Epithelial cell of esophagus (primary cell): ENCODE data around the gene TNS3.

Source experiments
- DNase-seq: peaks from one replicate; pipeline ENCODE4 v3.0.0; 2010; ENCODE audit warnings: low read depth
- H3K4me3 ChIP-seq: 2 replicates; pipeline ENCODE4 v1.5.1; 2011; ENCODE audit warnings: mild to moderate bottlenecking, low read length, control low read depth
- CTCF ChIP-seq: IDR thresholded peaks from 2 replicates; pipeline ENCODE4 v1.5.1; 2011; ENCODE audit warnings: low read depth, mild to moderate bottlenecking, low read length, control low read depth, inconsistent platforms; ENCODE audit not compliant: insufficient read depth; ENCODE audit errors: missing control alignments

Gene TNS3

GRCh38 chr7:47531584-47532492 is 50.1 kb downstream of the TNS3 start:
- TF ChIP-seq CTCF: no peak
- H3K4me3 ChIP-seq: no peak overlapping the region
- no peak for DNase-seq

- DNase-seq: no peak
These were observed 51.9 kb downstream of the TNS3 start for GRCh38 chr7:47529826-47530555.

GRCh38 chr7:47529405-47529804 is 52.5 kb downstream of the TNS3 start:
- TF ChIP-seq CTCF: no peak
- H3K4me3 ChIP-seq: no peak overlapping the region
- no peak for DNase-seq

More at GRCh38 chr7:47529826-47530555, 51.9 kb downstream of the TNS3 start:
- H3K4me3 ChIP-seq: no peak overlapping the region
- no peak for TF ChIP-seq CTCF

- no peak for TF ChIP-seq CTCF
- H3K4me3 ChIP-seq: no peak overlapping the region
- DNase-seq: no peak
These were observed 53.4 kb downstream of the TNS3 start for GRCh38 chr7:47528471-47528870.

- no peak for DNase-seq
- no peak for TF ChIP-seq CTCF
- H3K4me3 ChIP-seq: no peak overlapping the region
These were observed 55.4 kb downstream of the TNS3 start for GRCh38 chr7:47526466-47526865.

GRCh38 chr7:47525066-47525623 is 56.8 kb downstream of the TNS3 start:
- no peak for DNase-seq
- no peak overlapping the region for H3K4me3 ChIP-seq
- TF ChIP-seq CTCF: no peak
